Mesenchymal stem cell (in vitro differentiated cells and primary cell): Measurements from ENCODE around the gene BIK.
A peak's percentile ranks its signal among the peaks of the same experiment; 100 is the strongest.

Experiments used
- DNase-seq: peaks from one replicate; pipeline ENCODE4 v3.0.0-alpha.2; 2013
- H2AFZ ChIP-seq: one replicate; pipeline ENCODE4 v1.6.1; 2013; ENCODE audit warnings: low read depth, mild to moderate bottlenecking, control low read depth, inconsistent platforms, low read length, moderate library complexity
- H2AK5ac ChIP-seq: 2 replicates; pipeline ENCODE4 v1.6.1; 2013; ENCODE audit warnings: low read length, moderate library complexity, mild to moderate bottlenecking, inconsistent platforms; ENCODE audit not compliant: severe bottlenecking
- H2BK120ac ChIP-seq: one replicate; pipeline ENCODE4 v1.6.1; 2013; ENCODE audit warnings: low read depth, mild to moderate bottlenecking, inconsistent platforms, low read length, moderate library complexity
- H2BK12ac ChIP-seq, 2 experiments: one replicate each; pipeline ENCODE4 v1.6.1; 2013; ENCODE audit warnings: inconsistent platforms in 2 of 2, low read length in 2 of 2, mild to moderate bottlenecking in 2 of 2, moderate library complexity in 2 of 2, control low read depth in 1 of 2
- H2BK15ac ChIP-seq: one replicate; pipeline ENCODE4 v1.6.1; 2013; ENCODE audit warnings: mild to moderate bottlenecking, low read depth, inconsistent platforms; ENCODE audit not compliant: poor library complexity, severe bottlenecking
- H2BK5ac ChIP-seq: 2 replicates; pipeline ENCODE4 v1.6.1; 2013; ENCODE audit warnings: low read depth, mild to moderate bottlenecking, low read length, control low read depth, inconsistent platforms; ENCODE audit not compliant: poor library complexity, severe bottlenecking
- H3K14ac ChIP-seq, 2 experiments: one replicate each; pipeline ENCODE4 v1.6.1; 2013; ENCODE audit warnings: inconsistent platforms in 2 of 2, low read length in 2 of 2, control low read depth in 1 of 2, mild to moderate bottlenecking in 1 of 2, moderate library complexity in 1 of 2
- H3K18ac ChIP-seq, 2 experiments: one replicate each; pipeline ENCODE4 v1.6.1; 2013; ENCODE audit warnings: inconsistent platforms in 2 of 2, low read length in 2 of 2, control low read depth in 1 of 2, low read depth in 1 of 2, mild to moderate bottlenecking in 1 of 2
- H3K23ac ChIP-seq, 2 experiments: one replicate each; pipeline ENCODE4 v1.6.1; 2013; ENCODE audit warnings: inconsistent platforms in 2 of 2, low read length in 2 of 2, mild to moderate bottlenecking in 2 of 2, moderate library complexity in 2 of 2, control low read depth in 1 of 2
- H3K27ac ChIP-seq: 2 replicates; pipeline ENCODE4 v1.5.1; 2013; ENCODE audit warnings: mild to moderate bottlenecking, moderate library complexity, low read length, control low read depth, inconsistent platforms; ENCODE audit not compliant: poor library complexity, severe bottlenecking
- H3K27me3 ChIP-seq, 2 experiments: 2 replicates each; pipeline versions ENCODE4 v1.6.1 to v1.7.0; 2013; ENCODE audit warnings: low read length in 2 of 2, mild to moderate bottlenecking in 2 of 2, moderate library complexity in 2 of 2, control low read depth in 1 of 2, inconsistent platforms in 1 of 2; ENCODE audit not compliant: control insufficient read depth in 1 of 2, insufficient read depth in 1 of 2
- H3K36me3 ChIP-seq, 2 experiments: 2 replicates each; pipeline versions ENCODE4 v1.6.1 to v1.7.0; 2013; ENCODE audit warnings: low read length in 2 of 2, control low read depth in 1 of 2, inconsistent platforms in 1 of 2, low read depth in 1 of 2, mild to moderate bottlenecking in 1 of 2; ENCODE audit not compliant: insufficient read depth in 2 of 2, control insufficient read depth in 1 of 2
- H3K4ac ChIP-seq, 2 experiments: one replicate each; pipeline ENCODE4 v1.6.1; 2013; ENCODE audit warnings: inconsistent platforms in 2 of 2, low read length in 2 of 2, mild to moderate bottlenecking in 2 of 2, moderate library complexity in 2 of 2, control low read depth in 1 of 2, low read depth in 1 of 2
- H3K4me1 ChIP-seq: 2 replicates; pipeline ENCODE4 v1.6.1; 2013; ENCODE audit warnings: low read depth, low read length, control low read depth; ENCODE audit not compliant: control insufficient read depth, insufficient read depth
- H3K4me2 ChIP-seq: 2 replicates; pipeline ENCODE4 v1.6.1; 2013; ENCODE audit warnings: low read length, mild to moderate bottlenecking, inconsistent platforms; ENCODE audit not compliant: poor library complexity, severe bottlenecking
- H3K4me3 ChIP-seq, 2 experiments: 2 replicates each; pipeline versions ENCODE4 v1.5.1 to v1.7.0; 2013; ENCODE audit warnings: low read length in 2 of 2, mild to moderate bottlenecking in 2 of 2, control low read depth in 1 of 2, low read depth in 1 of 2; ENCODE audit not compliant: insufficient read depth in 1 of 2
- H3K79me1 ChIP-seq: replicated peaks from 2 replicates; pipeline ENCODE4 v1.6.1; 2013; ENCODE audit warnings: mild to moderate bottlenecking, control low read depth, low read length, inconsistent platforms; ENCODE audit not compliant: poor library complexity, severe bottlenecking
- H3K9ac ChIP-seq: 2 replicates; pipeline ENCODE4 v1.7.0; 2013; ENCODE audit warnings: mild to moderate bottlenecking, low read length, moderate library complexity
- H3K9me3 ChIP-seq: 2 replicates; pipeline ENCODE4 v1.7.0; 2013; ENCODE audit warnings: mild to moderate bottlenecking, low read length; ENCODE audit not compliant: control insufficient read depth
- H4K8ac ChIP-seq: one replicate; pipeline ENCODE4 v1.6.1; 2013; ENCODE audit warnings: inconsistent platforms, mild to moderate bottlenecking, low read length, moderate library complexity
- H4K91ac ChIP-seq: one replicate; pipeline ENCODE4 v1.6.1; 2013; ENCODE audit warnings: mild to moderate bottlenecking, low read length, inconsistent platforms
- WGBS: methylation state at CpG from one replicate; pipeline ENCODE4 v1.1.7; 2013; ENCODE audit warnings: mixed read lengths; 5-methylcytosine and 5-hydroxymethylcytosine counted together

The BIK gene

GRCh38 chr22:43156413-43156812, 45.9 kb downstream of the BIK start:
- Histone ChIP-seq H2AFZ (no peak overlapping the region), H3K4me1 (peaks cover 44% of the 10 kb centered on the region), H3K4me2 (no peak overlapping the region), H3K14ac (no peak overlapping the region), H3K23ac (no peak overlapping the region), H2AK5ac (no peak overlapping the region), H3K79me1 (peaks cover 35% of the 10 kb centered on the region), H3K9me3 (no peaks in the 10 kb centered on the region), H3K27ac (no peak overlapping the region), H3K18ac (no peak overlapping the region), H3K27me3 (no peaks in the 10 kb centered on the region), H3K4me3 (no peak overlapping the region), H2BK5ac (no peak overlapping the region), H4K91ac (no peak overlapping the region), H3K36me3 (peaks cover 29 to 61% of the 10 kb centered on the region in 2 experiments), H4K8ac (no peak overlapping the region), H3K9ac (no peak overlapping the region), H2BK15ac (no peak overlapping the region), H2BK12ac (no peak overlapping the region), H2BK120ac (no peak overlapping the region), H3K4ac (no peak overlapping the region)
- 96% methylated on average over 12 of the region's 12 CpGs for WGBS
- DNase-seq = no peak

- H2AFZ ChIP-seq = no peak overlapping the region
- no peak overlapping the region for H3K4me2 ChIP-seq
- H3K9ac ChIP-seq = no peak overlapping the region
- WGBS = 87% methylated on average over 9 of the region's 9 CpGs
- no peak overlapping the region for H4K91ac ChIP-seq
- peak overlapping the region; percentile 1 for H4K8ac ChIP-seq
- no peak overlapping the region for H3K4ac ChIP-seq
- H2BK5ac ChIP-seq = no peak overlapping the region
- no peak overlapping the region for H3K23ac ChIP-seq
- H3K27me3 ChIP-seq = no peaks in the 10 kb centered on the region
- H2BK12ac ChIP-seq = no peak overlapping the region
- H2BK15ac ChIP-seq = no peak overlapping the region
- peaks cover 41 to 73% of the 10 kb centered on the region in 2 experiments for H3K36me3 ChIP-seq
- no peak overlapping the region for H2AK5ac ChIP-seq
- H3K27ac ChIP-seq = no peak overlapping the region
- H3K9me3 ChIP-seq = no peaks in the 10 kb centered on the region
- H3K18ac ChIP-seq = no peak overlapping the region
- H3K79me1 ChIP-seq = peaks cover 35% of the 10 kb centered on the region
- H3K4me3 ChIP-seq = no peak overlapping the region
- DNase-seq = no peak
- peaks cover 33% of the 10 kb centered on the region for H3K4me1 ChIP-seq
- no peak overlapping the region for H2BK120ac ChIP-seq
- no peak overlapping the region for H3K14ac ChIP-seq
Measured at GRCh38 chr22:43157874-43158546, 47.5 kb downstream of the BIK start.

- H2BK15ac ChIP-seq = no peak overlapping the region
- H3K4ac ChIP-seq = no peak overlapping the region
- no peak overlapping the region for H3K9ac ChIP-seq
- H4K91ac ChIP-seq = no peak overlapping the region
- no peak overlapping the region for H3K18ac ChIP-seq
- no peak overlapping the region for H3K4me2 ChIP-seq
- H3K4me3 ChIP-seq = no peak overlapping the region
- no peak overlapping the region for H3K23ac ChIP-seq
- no peak overlapping the region for H2BK5ac ChIP-seq
- peaks cover 42 to 82% of the 10 kb centered on the region in 2 experiments for H3K36me3 ChIP-seq
- H3K4me1 ChIP-seq = peaks cover 33% of the 10 kb centered on the region
- H3K27ac ChIP-seq = no peak overlapping the region
- H3K9me3 ChIP-seq = no peaks in the 10 kb centered on the region
- no peak overlapping the region for H2BK120ac ChIP-seq
- no peak overlapping the region for H3K14ac ChIP-seq
- H2BK12ac ChIP-seq = no peak overlapping the region
- H3K27me3 ChIP-seq = no peaks in the 10 kb centered on the region
- H4K8ac ChIP-seq = no peak overlapping the region
- no peak overlapping the region for H2AK5ac ChIP-seq
- peaks cover 35% of the 10 kb centered on the region for H3K79me1 ChIP-seq
- no peak for DNase-seq
- 98% methylated on average over 24 of the region's 24 CpGs for WGBS
- H2AFZ ChIP-seq = no peak overlapping the region
Measured at GRCh38 chr22:43158778-43159483, 48.4 kb downstream of the BIK start.

- peak; percentile 31 for DNase-seq
- H3K18ac ChIP-seq = no peak overlapping the region
- H3K27me3 ChIP-seq = no peaks in the 10 kb centered on the region
- no peak overlapping the region for H4K8ac ChIP-seq
- no peak overlapping the region for H3K4me2 ChIP-seq
- no peak overlapping the region for H2AFZ ChIP-seq
- no peak overlapping the region for H3K4ac ChIP-seq
- H4K91ac ChIP-seq = no peak overlapping the region
- no peaks in the 10 kb centered on the region for H3K9me3 ChIP-seq
- H3K9ac ChIP-seq = no peak overlapping the region
- H3K27ac ChIP-seq = no peak overlapping the region
- H3K4me1 ChIP-seq = peaks cover 32% of the 10 kb centered on the region
- no peak overlapping the region for H3K4me3 ChIP-seq
- no peak overlapping the region for H2BK12ac ChIP-seq
- peaks cover 34% of the 10 kb centered on the region for H3K79me1 ChIP-seq
- WGBS = 85% methylated on average over 18 of the region's 18 CpGs
- H2BK120ac ChIP-seq = no peak overlapping the region
- no peak overlapping the region for H2AK5ac ChIP-seq
- peaks cover 42 to 86% of the 10 kb centered on the region in 2 experiments for H3K36me3 ChIP-seq
- H3K23ac ChIP-seq = no peak overlapping the region
- H2BK5ac ChIP-seq = no peak overlapping the region
- H2BK15ac ChIP-seq = no peak overlapping the region
- H3K14ac ChIP-seq = no peak overlapping the region
Measured at GRCh38 chr22:43159484-43160178, 49.1 kb downstream of the BIK start.
